GM20431 (cell line): ENCODE results near the gene CFAP46.
"Not testable (repeated sequence)": the region's sequence is repeated elsewhere in the genome, so short reads cannot be mapped to it uniquely, and the experiment has no call there.

Source experiments
- in situ Hi-C: fragments of 300-500 bp; cut with MseI, MboI; formaldehyde crosslinking; loops from one replicate; pipeline ENCODE4 v1.15.0; 2020; ENCODE audit warnings: low sequenced_read_pairs; ENCODE audit not compliant: unreplicated experiment

The CFAP46 gene

DNA sequence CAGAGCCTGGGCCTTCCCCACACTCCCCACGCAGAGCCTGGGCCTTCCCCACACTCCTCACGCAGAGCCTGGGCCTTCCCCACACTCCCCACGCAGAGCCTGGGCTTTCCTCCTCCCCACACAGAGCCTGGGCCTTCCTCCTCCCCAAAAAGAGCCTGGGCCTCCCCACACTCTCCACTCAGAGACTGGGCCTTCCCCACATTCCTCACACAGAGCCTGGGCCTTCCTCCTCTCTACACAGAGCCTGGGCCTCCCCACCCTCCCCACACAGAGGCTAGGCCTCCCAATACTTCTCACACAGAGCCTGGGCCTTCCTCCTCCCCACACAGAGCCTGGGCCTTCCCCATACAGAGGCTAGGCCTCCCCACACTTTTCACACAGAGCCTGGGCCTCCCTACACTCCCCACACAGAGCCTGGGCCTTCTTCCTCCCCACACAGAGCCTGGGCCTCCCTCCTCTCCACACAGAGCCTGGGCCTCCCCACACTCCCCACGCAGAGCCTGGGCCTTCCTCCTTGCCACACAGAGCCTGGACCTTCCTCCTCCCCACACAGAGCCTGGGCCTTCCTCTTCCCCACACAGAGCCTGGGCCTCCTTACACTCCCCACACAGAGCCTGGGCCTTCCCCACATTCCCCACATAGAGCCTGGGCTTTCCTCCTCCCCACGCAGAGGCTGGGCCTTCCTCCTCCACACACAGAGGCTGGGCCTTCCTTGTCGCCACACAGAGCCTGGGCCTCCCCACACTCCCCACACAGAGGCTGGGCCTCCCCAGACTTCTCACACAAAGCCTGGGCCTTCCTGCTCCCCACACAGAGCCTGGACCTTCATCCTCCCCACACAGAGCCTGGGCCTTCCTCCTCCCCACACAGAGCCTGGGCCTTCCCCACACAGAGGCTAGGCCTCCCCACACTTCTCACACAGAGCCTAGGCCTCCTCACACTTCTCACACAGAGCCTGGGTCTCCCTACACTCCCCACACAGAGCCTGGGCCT lies 10.8 kb downstream of the CFAP46 start:
- in situ Hi-C loops, result not testable (repeated sequence)

DNA sequence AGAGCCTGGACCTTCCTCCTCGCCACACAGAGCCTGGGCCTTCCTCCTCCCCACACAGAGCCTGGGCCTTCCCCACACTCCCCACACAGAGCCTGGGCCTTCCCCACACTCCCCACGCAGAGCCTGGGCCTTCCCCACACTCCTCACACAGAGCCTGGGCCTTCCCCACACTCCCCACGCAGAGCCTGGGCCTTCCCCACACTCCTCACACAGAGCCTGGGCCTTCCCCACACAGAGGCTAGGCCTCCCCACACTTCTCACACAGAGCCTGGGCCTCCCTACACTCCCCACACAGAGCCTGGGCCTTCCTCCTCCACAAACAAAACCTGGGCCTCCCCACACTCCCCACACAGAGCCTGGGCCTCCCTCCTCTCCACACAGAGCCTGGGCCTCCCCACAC lies 11.7 kb downstream of the CFAP46 start:
- in situ Hi-C loops, result not testable (repeated sequence)

DNA sequence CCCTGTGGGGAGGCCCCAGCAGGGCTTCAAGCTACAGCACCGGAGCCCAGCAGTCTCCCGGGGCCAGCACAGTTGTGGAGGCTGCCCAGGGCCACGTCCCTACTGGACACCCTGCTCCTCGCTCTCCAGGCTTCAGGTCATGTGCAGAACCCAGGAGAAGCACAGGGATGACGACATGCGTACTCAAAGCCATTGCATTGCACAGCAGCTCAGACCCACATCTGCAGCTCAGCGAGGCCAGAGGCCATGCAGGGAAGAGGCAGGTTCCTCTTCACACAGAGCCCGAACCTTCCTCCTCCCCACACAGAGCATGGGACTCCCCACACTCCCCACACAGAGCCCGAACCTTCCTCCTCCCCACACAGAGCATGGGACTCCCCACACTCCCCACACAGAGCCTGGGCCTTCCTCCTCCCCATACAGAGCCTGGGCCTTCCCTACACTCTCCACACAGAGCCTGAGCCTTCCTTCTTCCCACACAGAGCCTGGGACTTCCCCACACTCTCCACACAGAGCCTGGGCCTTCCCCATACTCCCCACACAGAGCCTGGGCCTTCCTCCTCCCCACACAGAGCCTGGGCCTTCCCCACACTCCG lies 12.3 kb downstream of the CFAP46 start:
- in situ Hi-C loops, result no loop called here

DNA sequence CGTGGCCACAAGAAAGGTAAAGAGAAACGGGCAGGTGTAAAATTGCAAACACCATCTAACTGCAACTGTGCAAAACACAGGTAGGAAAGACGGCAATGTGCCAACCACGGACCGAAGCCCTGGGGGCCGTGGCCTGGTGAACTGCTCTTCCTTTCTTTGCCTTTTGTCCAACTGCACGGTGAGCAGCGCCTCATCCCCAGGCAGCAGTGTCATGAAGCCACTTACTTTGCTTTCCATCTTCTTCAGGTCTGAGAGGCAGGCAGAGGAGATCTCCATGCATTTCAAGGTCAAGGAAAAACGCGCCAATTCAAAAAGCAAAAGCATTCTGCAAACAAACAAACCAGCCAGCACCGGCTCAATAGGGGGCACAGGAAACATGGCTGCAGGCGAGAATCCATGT lies 12.9 kb downstream of the CFAP46 start:
- in situ Hi-C loops, result no loop called here

DNA sequence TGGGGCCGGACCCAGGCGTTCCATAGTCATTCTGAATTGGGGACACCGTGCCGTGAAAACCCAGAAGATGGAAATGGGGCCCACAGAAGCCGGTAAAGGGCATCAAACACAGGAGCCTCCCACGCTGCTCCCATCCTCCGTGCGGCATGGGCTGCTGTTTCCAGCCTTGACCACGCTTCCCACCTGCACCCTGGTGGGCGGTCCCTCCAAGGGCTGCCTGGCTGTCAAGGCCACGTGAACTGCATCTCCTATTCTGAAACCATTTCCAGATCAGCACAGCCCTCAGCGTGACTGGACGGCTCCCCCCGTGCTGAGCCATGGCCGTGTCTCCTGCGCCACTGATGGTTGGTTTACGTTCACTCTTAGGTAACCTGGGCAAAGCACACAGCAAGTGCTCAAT lies 14.1 kb downstream of the CFAP46 start:
- in situ Hi-C loops, result no loop called here

DNA sequence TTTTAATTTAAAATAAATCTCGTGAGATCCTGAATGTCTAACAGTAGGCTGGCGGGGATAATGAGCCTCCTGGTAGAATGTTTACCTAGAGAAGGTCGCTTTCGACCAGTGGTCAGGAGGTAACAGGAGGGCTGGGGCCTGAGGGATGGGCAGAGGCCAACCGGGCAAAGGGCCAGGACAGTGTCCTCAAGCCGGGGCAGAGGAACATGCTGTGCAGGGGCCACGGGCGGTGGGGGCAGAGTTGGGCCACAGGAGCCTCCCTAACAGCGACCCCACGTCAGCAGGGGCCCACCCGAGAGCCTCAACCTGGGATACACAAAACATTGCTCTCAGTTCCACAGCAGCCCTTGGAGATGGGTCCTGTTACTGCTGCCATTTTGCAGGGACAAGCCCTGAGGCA lies 14.5 kb downstream of the CFAP46 start:
- in situ Hi-C loops, result no loop called here

DNA sequence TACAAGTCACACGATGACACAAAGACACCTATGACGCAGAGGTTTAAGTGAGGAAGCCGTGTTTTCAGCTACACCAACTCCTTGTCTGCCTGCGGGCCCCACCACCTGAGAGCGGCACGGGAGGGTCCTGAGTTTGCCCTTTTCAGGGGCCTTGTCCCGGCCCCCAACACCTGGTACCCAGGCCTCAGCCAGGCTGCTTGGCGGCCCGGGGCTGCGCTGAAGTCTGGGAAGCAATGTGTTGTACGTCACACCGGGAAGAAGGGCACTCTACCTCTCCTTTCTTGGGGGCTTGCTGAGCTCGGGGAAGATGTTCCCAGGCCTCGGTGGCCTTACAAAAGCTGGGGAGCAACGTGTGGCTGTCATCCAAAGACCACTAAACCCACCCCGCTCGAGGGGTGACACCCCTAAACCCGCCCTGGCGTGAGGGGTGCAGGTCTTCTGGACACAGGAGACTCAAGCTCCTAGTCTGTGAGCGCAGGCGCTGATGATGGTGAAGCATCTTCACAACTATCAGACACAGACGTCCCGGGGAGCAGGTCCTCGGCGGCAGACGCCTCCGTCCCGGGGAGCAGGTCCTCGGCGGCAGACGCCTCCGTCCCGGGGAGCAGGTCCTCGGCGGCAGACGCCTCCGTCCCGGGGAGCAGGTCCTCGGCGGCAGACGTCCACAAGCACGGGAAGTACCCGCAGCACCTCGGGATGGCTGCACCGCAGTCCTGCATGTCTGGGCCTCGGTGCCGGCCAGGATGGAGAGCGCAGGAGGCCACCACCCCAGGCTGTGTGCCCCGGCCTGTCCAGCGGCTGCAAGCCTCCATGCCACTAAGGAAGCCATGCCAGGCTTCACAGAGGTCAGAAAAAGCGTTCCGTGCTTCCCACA lies 15.4 kb downstream of the CFAP46 start:
- in situ Hi-C loops, result no loop called here

DNA sequence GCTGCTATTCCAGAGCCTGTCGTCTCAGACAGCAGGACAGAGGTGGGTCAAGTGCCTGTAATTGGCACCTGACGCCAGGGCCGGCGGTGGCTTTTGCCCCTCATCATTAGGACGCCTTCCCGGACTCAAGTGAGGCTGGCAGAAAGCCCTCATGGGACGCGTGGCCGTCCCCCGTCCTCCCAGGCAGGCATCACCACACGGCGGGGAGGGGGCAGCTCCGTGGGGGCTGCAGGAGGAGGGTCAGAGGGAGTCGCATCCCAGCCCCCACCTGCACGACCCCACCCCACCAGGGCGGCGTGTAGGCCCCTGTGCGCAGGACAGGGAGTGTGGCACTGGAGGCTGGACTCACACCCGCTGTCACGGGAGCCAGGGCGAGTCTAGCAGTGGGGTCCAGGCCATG lies 16.3 kb downstream of the CFAP46 start:
- in situ Hi-C loops, result no loop called here

DNA sequence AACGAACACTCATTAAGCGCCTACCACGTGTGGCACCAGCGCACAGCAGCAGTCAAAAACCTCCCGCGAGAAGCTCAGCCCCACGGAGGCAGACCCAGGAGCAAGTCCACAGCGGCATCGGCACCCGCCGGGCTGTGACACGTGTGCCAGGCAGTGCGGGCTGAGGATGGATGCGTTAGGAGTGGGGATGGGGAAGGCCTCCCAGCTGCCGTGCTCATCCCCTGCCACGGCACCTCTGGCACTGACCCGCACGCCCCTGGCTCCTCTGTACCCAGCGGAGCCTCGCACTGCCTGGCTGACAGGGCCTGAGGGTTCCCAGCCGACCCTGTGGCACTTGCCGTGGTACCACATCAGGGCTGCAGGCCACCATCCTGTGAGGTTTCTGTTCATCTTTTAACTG lies 16.8 kb downstream of the CFAP46 start:
- in situ Hi-C loops, result no loop called here

DNA sequence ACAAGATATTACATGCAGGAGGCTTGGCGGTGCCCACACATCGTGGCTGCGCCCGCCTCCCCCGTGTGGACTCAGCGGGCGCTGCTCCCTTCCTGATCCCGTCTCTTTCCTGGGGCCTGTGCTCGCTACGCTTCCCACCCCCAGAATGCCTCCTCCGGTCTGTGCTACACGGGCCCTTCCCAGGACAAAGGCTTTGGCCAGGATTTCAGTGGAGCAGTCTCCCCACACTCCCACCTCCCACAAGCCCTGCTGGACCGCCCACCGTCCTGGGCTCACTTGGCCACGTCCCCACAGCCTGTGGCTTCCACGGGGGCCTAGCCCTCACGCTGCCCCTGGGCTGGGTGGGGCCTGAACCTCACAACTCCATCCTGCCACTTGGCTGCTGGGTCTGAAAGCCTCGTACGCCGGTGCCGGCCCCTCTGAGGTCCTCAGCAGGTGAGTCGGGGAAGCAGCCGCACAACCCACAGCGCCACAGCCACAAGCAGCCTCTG lies 17.3 kb downstream of the CFAP46 start:
- in situ Hi-C loops, result no loop called here

DNA sequence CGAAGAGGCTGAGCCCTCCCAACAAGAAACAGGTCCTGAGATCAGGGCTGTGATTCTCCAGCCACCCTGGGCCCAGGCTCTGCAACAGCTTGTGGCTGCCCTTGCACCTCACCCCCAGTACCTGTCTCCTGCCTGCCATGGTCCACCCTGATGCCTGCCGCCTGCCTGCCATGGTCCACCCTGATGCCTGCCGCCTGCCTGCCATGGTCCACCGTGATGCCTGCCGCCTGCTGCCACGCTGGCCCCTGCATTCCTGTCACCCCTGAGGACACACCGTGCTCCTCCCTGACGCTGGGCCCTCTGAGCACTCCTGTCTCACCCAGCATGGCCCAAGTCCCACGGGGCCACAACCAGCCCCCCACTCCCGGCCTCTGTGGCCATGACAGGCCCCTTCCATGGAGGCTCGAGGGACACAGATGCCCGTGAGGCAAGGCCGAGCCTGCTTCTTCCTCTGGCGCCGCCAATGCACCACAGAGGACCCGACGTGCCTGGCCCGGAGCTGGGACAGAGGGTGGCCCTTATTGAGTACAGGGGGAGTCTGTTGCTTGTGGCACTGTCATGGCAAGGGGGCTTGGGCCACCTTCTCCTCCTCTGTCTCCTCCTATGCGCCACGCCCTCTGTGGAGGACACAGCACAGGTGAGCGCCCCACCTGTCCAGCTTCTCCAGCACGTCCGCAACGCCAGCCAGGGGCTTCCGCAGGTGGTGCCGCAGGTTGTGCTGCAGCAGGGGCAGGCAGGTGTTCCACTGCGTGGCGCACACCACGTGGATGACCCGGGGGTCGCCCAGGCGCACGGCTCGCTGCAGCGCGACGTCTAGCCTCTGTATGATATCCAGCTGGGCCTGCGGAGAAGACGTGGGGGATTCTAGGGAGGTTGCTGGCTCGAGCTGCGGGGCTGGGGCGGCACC lies 18.1 kb downstream of the CFAP46 start:
- in situ Hi-C loops, result no loop called here

DNA sequence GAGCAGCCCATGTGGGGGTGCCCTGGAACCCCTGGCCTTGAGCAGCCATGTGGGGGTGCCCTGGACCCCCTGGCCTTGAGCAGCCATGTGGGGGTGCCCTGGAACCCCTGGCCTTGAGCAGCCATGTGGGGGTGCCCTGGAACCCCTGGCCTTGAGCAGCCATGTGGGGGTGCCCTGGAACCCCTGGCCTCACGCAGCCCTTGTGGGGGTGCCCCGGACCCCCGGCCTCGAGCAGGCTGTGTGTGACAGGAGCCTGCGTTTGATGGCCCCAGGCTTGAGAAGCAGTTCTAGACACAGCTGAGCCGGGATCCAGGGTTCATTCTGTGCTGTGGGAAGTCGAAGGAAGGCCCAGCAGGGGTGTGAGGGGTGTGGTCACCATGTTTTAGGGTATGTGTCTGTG lies 19.0 kb downstream of the CFAP46 start:
- in situ Hi-C loops, result not testable (repeated sequence)

DNA sequence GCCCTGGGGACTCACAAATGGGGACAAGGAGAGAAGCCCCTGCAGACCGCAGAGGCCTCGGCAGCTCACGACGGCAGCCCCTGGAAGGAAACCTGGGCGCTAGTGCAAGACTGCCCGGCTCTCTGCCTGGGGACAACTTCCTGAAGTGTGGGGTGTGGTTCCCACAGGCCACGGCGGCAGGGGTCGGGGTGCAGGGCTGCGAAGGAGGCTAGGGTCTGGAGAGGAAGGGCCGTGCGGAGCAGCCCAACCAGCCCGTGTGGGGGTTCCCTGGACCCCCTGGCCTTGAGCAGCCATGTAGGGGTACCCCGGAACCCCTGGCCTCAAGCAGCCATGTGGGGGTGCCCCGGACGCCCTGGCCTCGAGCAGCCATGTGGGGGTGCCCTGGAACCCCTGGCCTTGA lies 19.5 kb downstream of the CFAP46 start:
- in situ Hi-C loops, result no loop called here

DNA sequence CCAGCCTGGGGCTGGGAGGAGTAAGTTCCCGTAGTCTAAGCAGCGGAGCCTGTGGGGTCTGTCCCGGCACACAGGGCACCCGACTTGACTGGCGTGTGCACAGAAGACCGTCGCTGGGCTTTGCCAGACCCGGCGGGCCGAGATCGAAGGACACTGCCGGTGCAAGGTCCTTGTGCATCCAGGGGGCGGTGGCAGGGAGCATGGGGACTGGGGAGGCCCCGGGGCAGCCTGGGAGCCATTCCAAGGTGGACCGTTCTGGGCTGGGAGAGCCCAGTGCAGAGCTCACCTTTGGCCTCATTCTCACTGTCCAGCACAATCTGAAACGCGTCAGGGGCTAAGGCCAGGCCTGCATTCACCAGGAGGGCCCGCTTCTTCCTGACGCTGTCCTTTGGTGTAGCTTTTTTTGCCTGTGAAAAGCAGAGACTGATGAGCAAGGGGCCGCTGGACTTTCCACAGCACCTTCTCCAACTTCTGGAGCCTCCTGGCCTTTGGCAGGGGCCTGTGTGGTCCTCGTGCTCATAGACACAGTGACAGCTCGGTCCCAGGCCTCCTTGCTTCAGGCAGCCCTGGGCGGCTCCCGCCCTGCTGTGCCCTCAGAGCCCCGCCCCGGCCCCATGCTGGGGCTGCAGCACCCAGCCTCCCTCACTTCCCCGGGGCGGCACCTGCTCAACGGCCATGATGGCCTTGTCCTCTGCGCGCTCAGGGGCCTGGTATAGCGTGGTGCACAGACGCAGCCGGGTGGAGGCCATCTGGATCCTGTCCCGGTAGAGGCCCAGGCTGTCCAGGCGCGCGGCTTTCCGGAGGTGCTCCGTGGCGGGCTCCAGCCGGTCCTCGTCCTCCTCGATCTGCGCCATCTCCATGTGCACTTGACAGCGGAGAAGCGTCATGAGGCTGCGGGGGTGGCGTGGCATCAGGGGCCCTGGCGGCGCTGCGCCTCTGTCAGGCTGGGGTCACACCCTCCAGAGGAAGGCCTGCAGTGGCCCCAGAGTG lies 20.3 kb downstream of the CFAP46 start:
- in situ Hi-C loops, result no loop called here

DNA sequence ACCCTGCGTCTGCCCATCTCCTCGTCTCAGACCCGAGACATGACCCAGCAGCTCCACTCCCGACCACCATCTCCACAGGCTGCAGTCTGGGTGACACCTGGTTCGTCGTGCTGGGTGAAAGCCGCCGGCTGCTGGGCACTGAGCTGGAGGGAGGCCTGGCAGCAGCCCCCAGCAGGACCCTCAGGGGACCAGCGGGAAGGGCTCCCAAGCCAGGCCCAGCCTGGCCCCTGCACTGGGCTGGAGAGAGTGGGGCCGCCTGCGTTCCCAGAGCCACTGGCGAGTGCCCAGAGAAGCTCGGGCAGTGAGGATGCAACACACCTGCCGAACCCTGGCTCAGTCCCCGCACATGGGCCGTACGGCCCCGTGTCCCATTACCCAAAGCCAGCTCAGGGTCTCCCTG lies 21.3 kb downstream of the CFAP46 start:
- in situ Hi-C loops, result no loop called here

DNA sequence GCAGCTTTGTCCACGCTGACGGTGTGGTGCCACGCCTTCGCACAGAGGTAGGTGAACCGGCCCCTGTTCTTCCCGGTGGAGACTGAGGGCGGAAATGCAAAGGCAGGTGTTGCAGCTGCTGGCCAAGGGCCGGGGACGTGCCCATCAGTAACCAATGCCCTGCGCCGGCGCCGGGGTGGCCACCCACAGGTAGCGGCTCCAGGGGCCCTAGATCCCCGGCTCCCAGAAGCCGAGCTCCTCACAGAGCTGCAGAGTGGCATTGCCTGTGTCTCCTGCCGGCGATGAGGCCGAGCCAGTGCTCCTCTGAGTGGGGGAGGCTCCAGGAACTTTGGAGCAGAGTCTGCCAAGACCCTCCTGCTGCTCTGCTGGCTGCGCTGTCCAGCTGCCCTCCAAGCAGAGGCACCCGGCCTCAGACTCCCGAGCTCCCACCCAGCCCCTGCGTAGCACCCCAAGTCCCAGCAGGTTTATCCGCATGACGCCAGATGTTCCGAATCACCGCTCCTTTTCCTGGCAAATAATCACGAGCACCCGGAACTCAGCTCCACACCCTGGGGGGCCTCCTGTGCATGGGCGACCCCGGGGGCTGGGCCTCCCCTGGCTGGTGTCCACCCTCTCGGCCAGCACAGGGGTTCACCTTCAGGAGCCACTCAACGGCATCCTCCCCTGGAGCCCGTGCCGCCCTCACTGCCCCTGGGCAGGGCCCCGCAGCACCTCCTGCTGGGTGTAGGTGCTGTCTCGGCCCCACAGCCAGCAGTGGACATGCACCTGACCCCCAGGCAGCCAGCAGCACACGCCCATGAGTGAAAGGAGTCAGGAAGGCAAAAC lies 22.1 kb downstream of the CFAP46 start:
- in situ Hi-C loops, result no loop called here

DNA sequence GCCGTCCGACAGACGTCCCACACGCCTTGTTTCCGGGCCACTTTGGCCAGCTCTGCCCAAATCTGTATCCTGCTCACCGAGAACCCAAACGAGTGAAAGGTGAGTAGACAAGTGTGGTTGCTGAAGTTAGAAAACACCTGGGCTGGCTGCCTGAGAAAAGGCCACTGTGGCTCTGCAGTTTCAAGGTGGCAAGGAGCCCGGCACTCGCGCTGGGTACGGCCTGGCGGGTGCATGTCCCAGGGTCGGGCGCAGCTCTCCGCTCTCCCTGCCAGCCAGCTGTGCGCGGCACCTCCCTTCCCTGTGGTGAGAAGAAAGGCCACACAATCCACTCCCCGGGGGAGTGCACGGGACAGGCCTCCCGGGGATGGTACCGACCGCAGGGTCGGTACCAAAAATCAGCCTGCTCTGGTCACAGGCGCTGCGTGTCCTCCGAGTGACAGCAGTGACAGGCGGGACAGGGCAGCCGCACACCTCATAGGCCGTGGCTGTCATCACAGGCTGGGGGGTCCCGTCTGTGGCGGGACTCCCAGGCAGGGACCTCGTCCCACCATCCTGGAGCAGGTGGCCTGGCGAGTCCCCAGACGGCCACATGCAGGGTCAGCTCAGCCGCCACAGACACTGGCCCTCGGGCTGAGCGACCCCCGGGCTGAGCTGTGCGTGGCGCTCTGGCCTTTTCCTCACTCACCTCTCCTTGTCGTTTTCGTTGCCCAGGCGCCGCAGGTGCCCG lies 22.8 kb downstream of the CFAP46 start:
- in situ Hi-C loops, result no loop called here
